GM23338 (cell line): ENCODE data around the gene TTLL5. TPM values are rescaled to one million over a fixed set of nuclear protein-coding genes. Genes with fewer than 3 reads are reported as not detected.

Experiments used
- ATAC-seq: fragments of 200-7000 bp; cut with Tn5 transposase; 3 replicates; pipeline ENCODE4 v1.9.1; 2020
- DNase-seq: peaks from one replicate; pipeline ENCODE4 v3.0.0-alpha.2; 2015; ENCODE audit warnings: low spot score
- H2AFZ ChIP-seq: fragments of 200-600 bp; sonication (generic); 2 replicates; pipeline ENCODE4 v1.8.0; 2016; ENCODE audit warnings: antibody characterized with exemption, mild to moderate bottlenecking, moderate library complexity
- H3F3A ChIP-seq: fragments of 200-600 bp; sonication (generic); replicated peaks from 2 replicates; pipeline ENCODE4 v1.8.0; 2017; ENCODE audit warnings: antibody characterized with exemption, mixed run types, low read depth
- H3K27ac ChIP-seq: fragments of 200-600 bp; sonication (generic); 2 replicates; pipeline ENCODE4 v1.6.1; 2016; ENCODE audit warnings: low read depth
- H3K27me3 ChIP-seq: fragments of 200-600 bp; sonication (generic); 2 replicates; pipeline ENCODE4 v1.8.0; 2016; ENCODE audit warnings: mild to moderate bottlenecking, mixed run types, moderate library complexity; ENCODE audit not compliant: insufficient read depth
- H3K36me3 ChIP-seq: fragments of 200-600 bp; sonication (generic); 2 replicates; pipeline ENCODE4 v1.8.0; 2016; ENCODE audit warnings: mild to moderate bottlenecking; ENCODE audit not compliant: insufficient read depth
- H3K4me1 ChIP-seq: fragments of 200-600 bp; sonication (generic); 2 replicates; pipeline ENCODE4 v1.8.0; 2016; ENCODE audit warnings: mild to moderate bottlenecking, moderate library complexity; ENCODE audit not compliant: insufficient read depth
- H3K4me2 ChIP-seq: fragments of 200-600 bp; sonication (generic); 2 replicates; pipeline ENCODE4 v1.7.1; 2017; ENCODE audit warnings: mixed run types
- H3K4me3 ChIP-seq: fragments of 200-600 bp; sonication (generic); 2 replicates; pipeline ENCODE4 v1.6.1; 2016; ENCODE audit warnings: mixed run types
- H3K79me2 ChIP-seq: fragments of 200-600 bp; sonication (generic); replicated peaks from 2 replicates; pipeline ENCODE4 v1.8.0; 2017; ENCODE audit warnings: mild to moderate bottlenecking; ENCODE audit not compliant: insufficient read depth
- H3K9me2 ChIP-seq: fragments of 200-600 bp; sonication (generic); 2 replicates; pipeline ENCODE4 v1.8.0; 2017; ENCODE audit not compliant: insufficient read depth
- H4K20me1 ChIP-seq: fragments of 200-600 bp; sonication (generic); replicated peaks from 2 replicates; pipeline ENCODE4 v1.8.0; 2017; ENCODE audit warnings: mild to moderate bottlenecking; ENCODE audit not compliant: insufficient read depth
- H3K27ac Mint-ChIP-seq: 2 replicates; pipeline ENCODE4 v1.8.0; 2020; ENCODE audit warnings: inconsistent platforms, mild to moderate bottlenecking, moderate library complexity, mixed read lengths
- H3K27me3 Mint-ChIP-seq: 3 replicates; pipeline ENCODE4 v1.8.0; 2022; ENCODE audit warnings: low read depth, mild to moderate bottlenecking, moderate library complexity, mixed read lengths, inconsistent platforms; ENCODE audit not compliant: insufficient read depth, poor library complexity
- H3K36me3 Mint-ChIP-seq: 3 replicates; pipeline ENCODE4 v1.8.0; 2021; ENCODE audit warnings: low read depth, mild to moderate bottlenecking, inconsistent platforms, moderate library complexity, mixed read lengths
- H3K4me1 Mint-ChIP-seq: 3 replicates; pipeline ENCODE4 v1.8.0; 2020; ENCODE audit warnings: mild to moderate bottlenecking, inconsistent platforms, mixed read lengths
- H3K4me3 Mint-ChIP-seq: 3 replicates; pipeline ENCODE4 v1.8.0; 2021; ENCODE audit warnings: moderate library complexity, mild to moderate bottlenecking, inconsistent platforms, mixed read lengths
- H3K9me3 Mint-ChIP-seq: 3 replicates; pipeline ENCODE4 v1.8.0; 2020; ENCODE audit warnings: moderate library complexity, mild to moderate bottlenecking, inconsistent platforms, mixed read lengths
- CTCF ChIP-seq, 2 experiments: fragments of 200-600 bp in 1 of 2; sonication (generic) in 1 of 2; conservative IDR thresholded peaks; 2 replicates each; pipeline versions ENCODE4 v1.5.1 to v1.6.1; 2016 to 2017; ENCODE audit warnings: antibody characterized with exemption in 2 of 2, low read depth in 2 of 2, mild to moderate bottlenecking in 2 of 2, moderate library complexity in 1 of 2
- ETS1 ChIP-seq: IDR thresholded peaks from 2 replicates; pipeline ENCODE4 v1.6.1; 2016; ENCODE audit warnings: antibody characterized with exemption
- JUNB ChIP-seq: IDR thresholded peaks from one replicate; pipeline ENCODE4 v1.6.1; 2016; ENCODE audit warnings: antibody characterized with exemption; ENCODE audit not compliant: unreplicated experiment
- NANOG ChIP-seq: IDR thresholded peaks from 2 replicates; pipeline ENCODE4 v1.6.1; 2016; ENCODE audit warnings: antibody characterized with exemption, borderline replicate concordance
- ZNF331 ChIP-seq: fragments of 250-450 bp; sonication (Bioruptor Pico); IDR thresholded peaks from 2 replicates; pipeline ENCODE4 v1.5.0; 2020; ENCODE audit warnings: low read depth, mild to moderate bottlenecking, moderate library complexity
- ZNF462 ChIP-seq: fragments of 250-450 bp; sonication (Bioruptor Pico); IDR thresholded peaks from 2 replicates; pipeline ENCODE4 v1.5.0; 2020; ENCODE audit warnings: mild to moderate bottlenecking, moderate library complexity
- polyA plus RNA-seq: library from polyadenylated mRNA; unstranded; fragments of >200 nt; fragmentation: Nextera tagmentation; extraction: Ambion mirVana; gene quantifications from 2 replicates; pipeline ENCODE4 v1.2.1, GENCODE V29; 2016
- total RNA-seq: library from RNA; depleted of rRNA; stranded (reverse); fragments of >200 nt; shearing (Covaris generic); gene quantifications from 2 replicates; pipeline ENCODE4 v1.2.3, GENCODE V29; 2014
- TF ChIP-seq, protein P1 (sequence below): IDR thresholded peaks from one replicate; pipeline ENCODE4 v1.6.1; 2018; ENCODE audit warnings: antibody characterized with exemption; ENCODE audit not compliant: unreplicated experiment

The TTLL5 gene
- total and polyA plus RNA-seq, 2 experiments from 2014 or later, result 33.5 to 35.4 TPM

- peak overlapping the region; percentile 96 for H3K4me2 ChIP-seq
- H2AFZ ChIP-seq, result no peak overlapping the region
- H3K27me3 ChIP-seq, result peaks cover 38% of the 10 kb centered on the region
Measured at GRCh38 chr14:75980856-75981255, 319.8 kb downstream of the TTLL5 start.

More at GRCh38 chr14:75980856-75981255, 319.8 kb downstream of the TTLL5 start:
- no peak for DNase-seq
- ATAC-seq, result no peak
- Histone ChIP-seq H3K79me2 (no peaks in the 10 kb centered on the region), H3K4me3 (peak overlapping the region; percentile 97), H3K27ac (no peak overlapping the region), H3F3A (0 out of 2 replicates have a peak, but pooled peaks cover 2% of the 10 kb centered on the region), H3K36me3 (no peaks in the 10 kb centered on the region), H4K20me1 (no peaks in the 10 kb centered on the region; the same call in 1 of the 2 replicates), H3K4me1 (peaks cover 32% of the 10 kb centered on the region), H3K9me2 (no peaks in the 10 kb centered on the region)
- Mint-ChIP-seq H3K4me1 (peaks cover 38% of the 10 kb centered on the region), H3K27ac (no peak overlapping the region), H3K4me3 (peak overlapping the region; percentile 84), H3K9me3 (no peaks in the 10 kb centered on the region; the same call in 2 of the 3 replicates), H3K36me3 (no peaks in the 10 kb centered on the region), H3K27me3 (peaks cover 25% of the 10 kb centered on the region)
- TF ChIP-seq NANOG, result no peak
- TF ChIP-seq, protein P1, sequence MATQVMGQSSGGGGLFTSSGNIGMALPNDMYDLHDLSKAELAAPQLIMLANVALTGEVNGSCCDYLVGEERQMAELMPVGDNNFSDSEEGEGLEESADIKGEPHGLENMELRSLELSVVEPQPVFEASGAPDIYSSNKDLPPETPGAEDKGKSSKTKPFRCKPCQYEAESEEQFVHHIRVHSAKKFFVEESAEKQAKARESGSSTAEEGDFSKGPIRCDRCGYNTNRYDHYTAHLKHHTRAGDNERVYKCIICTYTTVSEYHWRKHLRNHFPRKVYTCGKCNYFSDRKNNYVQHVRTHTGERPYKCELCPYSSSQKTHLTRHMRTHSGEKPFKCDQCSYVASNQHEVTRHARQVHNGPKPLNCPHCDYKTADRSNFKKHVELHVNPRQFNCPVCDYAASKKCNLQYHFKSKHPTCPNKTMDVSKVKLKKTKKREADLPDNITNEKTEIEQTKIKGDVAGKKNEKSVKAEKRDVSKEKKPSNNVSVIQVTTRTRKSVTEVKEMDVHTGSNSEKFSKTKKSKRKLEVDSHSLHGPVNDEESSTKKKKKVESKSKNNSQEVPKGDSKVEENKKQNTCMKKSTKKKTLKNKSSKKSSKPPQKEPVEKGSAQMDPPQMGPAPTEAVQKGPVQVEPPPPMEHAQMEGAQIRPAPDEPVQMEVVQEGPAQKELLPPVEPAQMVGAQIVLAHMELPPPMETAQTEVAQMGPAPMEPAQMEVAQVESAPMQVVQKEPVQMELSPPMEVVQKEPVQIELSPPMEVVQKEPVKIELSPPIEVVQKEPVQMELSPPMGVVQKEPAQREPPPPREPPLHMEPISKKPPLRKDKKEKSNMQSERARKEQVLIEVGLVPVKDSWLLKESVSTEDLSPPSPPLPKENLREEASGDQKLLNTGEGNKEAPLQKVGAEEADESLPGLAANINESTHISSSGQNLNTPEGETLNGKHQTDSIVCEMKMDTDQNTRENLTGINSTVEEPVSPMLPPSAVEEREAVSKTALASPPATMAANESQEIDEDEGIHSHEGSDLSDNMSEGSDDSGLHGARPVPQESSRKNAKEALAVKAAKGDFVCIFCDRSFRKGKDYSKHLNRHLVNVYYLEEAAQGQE, result no peak
- TF ChIP-seq ZNF331, result no peak
- TF ChIP-seq JUNB, result no peak
- TF ChIP-seq CTCF (conservative IDR thresholded peaks at IDR 0.05; ENCODE audit: low read depth in 2 of 2), result no peak
- TF ChIP-seq ETS1, result no peak
- TF ChIP-seq ZNF462, result no peak
